Testis (tissue), 3 donors: ENCODE results near the gene CCDC178. TPM values are rescaled to one million over a fixed set of nuclear protein-coding genes. Genes with fewer than 3 reads are reported as not detected.

Source experiments
- DNase-seq: peaks from one replicate; pipeline ENCODE4 v3.0.0-alpha.2; 2019
- H3K27ac ChIP-seq, 2 donors: fragments of 200-600 bp; sonication (generic); one replicate each; pipeline ENCODE4 v1.5.1; 2019
- H3K27me3 ChIP-seq: fragments of 200-600 bp; sonication (generic); one replicate; pipeline ENCODE4 v1.5.1; 2019
- H3K36me3 ChIP-seq: fragments of 200-600 bp; sonication (generic); one replicate; pipeline ENCODE4 v1.5.1; 2017; ENCODE audit warnings: low read depth; ENCODE audit errors: missing control alignments
- H3K4me1 ChIP-seq: fragments of 200-600 bp; sonication (generic); one replicate; pipeline ENCODE4 v1.5.1; 2019
- H3K4me3 ChIP-seq, 2 donors: fragments of 200-600 bp; sonication (generic); one replicate each; pipeline ENCODE4 v1.5.1; 2017 to 2019
- H3K9me3 ChIP-seq: fragments of 200-600 bp; sonication (generic); one replicate; pipeline ENCODE4 v1.5.1; 2017
- CTCF ChIP-seq, 3 experiments: fragments of 450-650 bp in 2 of 3; fragments of 200-600 bp in 1 of 3; sonication (generic) in 1 of 3; IDR thresholded peaks; one replicate each; pipeline ENCODE4 v1.5.1; 2016 to 2019; ENCODE audit warnings: antibody characterized with exemption in 3 of 3, mild to moderate bottlenecking in 2 of 3, moderate library complexity in 1 of 3
- POLR2A ChIP-seq: fragments of 450-650 bp; IDR thresholded peaks from one replicate; pipeline ENCODE4 v1.6.1; 2017; ENCODE audit warnings: antibody characterized with exemption, mild to moderate bottlenecking, moderate library complexity
- WGBS, 2 donors: methylation state at CpG; one replicate each; pipeline ENCODE4 v1.1.5; 2018; 5-methylcytosine and 5-hydroxymethylcytosine counted together
- intact Hi-C: fragments of 100-400 bp; cut with DNase I; formaldehyde crosslinking; loops from one replicate; pipeline ENCODE4 v1.15.1; 2023; ENCODE audit warnings: low total_unique reads
- polyA plus RNA-seq: library from polyadenylated mRNA; stranded (reverse); fragments of 350-450 nt; fragmentation: Illumina TruSeq; extraction: RNeasy Lipid Tissue Mini Kit (QIAGEN cat#74804); gene quantifications from one replicate; pipeline ENCODE4 v1.2.3, GENCODE V29; 2014; ENCODE audit warnings: low read depth, low replicate concordance; ENCODE audit not compliant: insufficient read depth
- total RNA-seq, 2 donors: library from RNA; depleted of rRNA; stranded (reverse); fragments of >200 nt; gene quantifications; one replicate each; pipeline ENCODE4 v1.2.3, GENCODE V29; 2016

The CCDC178 gene
- total and polyA plus RNA-seq, 3 donors from 2014 or later, result 8.6 to 17.5 (median 10.2) TPM

GRCh38 chr18:33264566-33264965, 176.0 kb downstream of the CCDC178 start:
- Histone ChIP-seq H3K9me3 (no peaks in the 10 kb centered on the region), H3K4me1 (no peaks in the 10 kb centered on the region), H3K27me3 (no peaks in the 10 kb centered on the region), H3K4me3 (no peak overlapping the region), H3K36me3 (no peaks in the 10 kb centered on the region), H3K27ac (no peak overlapping the region)
- intact Hi-C loops, result no loop called here
- WGBS, 2 donors, result 45 to 53% methylated on average over 1 of the region's 1 CpG
- TF ChIP-seq POLR2A (no peak), CTCF (IDR thresholded peaks at IDR 0.05) (no peak)
- DNase-seq, result no peak

GRCh38 chr18:33239298-33239697, 201.2 kb downstream of the CCDC178 start:
- no peak for DNase-seq
- intact Hi-C loops, result no loop called here
- H3K4me3 ChIP-seq, result no peak overlapping the region
- H3K27ac ChIP-seq, result no peak overlapping the region
- no peaks in the 10 kb centered on the region for H3K36me3 ChIP-seq
- H3K4me1 ChIP-seq, result no peaks in the 10 kb centered on the region
- TF ChIP-seq POLR2A, result no peak
- H3K27me3 ChIP-seq, result no peaks in the 10 kb centered on the region
- no peaks in the 10 kb centered on the region for H3K9me3 ChIP-seq
- 91 to 100% methylated on average over 1 of the region's 1 CpG for WGBS, 2 donors

GRCh38 chr18:33232318-33232626, 208.2 kb downstream of the CCDC178 start:
- no peak overlapping the region for H3K27ac ChIP-seq
- no peak overlapping the region for H3K4me3 ChIP-seq
- no peaks in the 10 kb centered on the region for H3K36me3 ChIP-seq
- H3K9me3 ChIP-seq, result no peaks in the 10 kb centered on the region
- intact Hi-C loops, result no loop called here
- H3K27me3 ChIP-seq, result no peaks in the 10 kb centered on the region
- no peak for TF ChIP-seq CTCF (IDR thresholded peaks at IDR 0.05)
- TF ChIP-seq POLR2A, result no peak
- H3K4me1 ChIP-seq, result no peaks in the 10 kb centered on the region
- DNase-seq, result no peak

- 60 to 75% methylated on average over 6 of the region's 6 CpGs for WGBS, 2 donors
- TF ChIP-seq CTCF (IDR thresholded peaks at IDR 0.05), result peak; percentile 56 to 79 (median 68)
- TF ChIP-seq POLR2A, result no peak
- Histone ChIP-seq H3K27me3 (no peaks in the 10 kb centered on the region), H3K9me3 (no peaks in the 10 kb centered on the region), H3K4me3 (no peak overlapping the region), H3K4me1 (no peaks in the 10 kb centered on the region), H3K36me3 (no peaks in the 10 kb centered on the region), H3K27ac (no peak overlapping the region)
- intact Hi-C loops, result no loop called here
- peak; percentile 86 for DNase-seq
Measured at GRCh38 chr18:33231474-33232317, 208.8 kb downstream of the CCDC178 start.

DNA sequence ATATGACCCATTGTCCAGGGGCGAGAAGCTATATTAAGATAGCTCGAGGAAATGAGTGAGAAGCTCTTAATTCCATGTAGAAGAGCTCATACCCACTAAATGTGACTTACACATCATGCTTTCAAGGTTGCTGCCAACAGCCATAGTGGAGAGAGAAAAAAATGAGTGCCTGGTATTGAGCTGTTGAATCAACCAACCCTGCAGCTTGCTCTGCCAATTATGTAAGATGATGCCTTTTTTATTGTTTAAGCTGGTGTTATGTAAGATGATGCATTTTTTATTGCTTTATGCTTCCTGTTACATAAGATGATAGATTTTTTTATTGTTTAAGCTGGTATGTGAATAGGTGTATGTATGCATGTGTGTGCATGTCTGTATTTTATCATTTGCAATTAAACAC, 228.2 kb downstream of the CCDC178 start:
- no peak for DNase-seq
- Histone ChIP-seq H3K36me3 (no peaks in the 10 kb centered on the region), H3K27ac (no peak overlapping the region), H3K9me3 (no peaks in the 10 kb centered on the region), H3K4me1 (no peaks in the 10 kb centered on the region), H3K27me3 (no peaks in the 10 kb centered on the region), H3K4me3 (no peak overlapping the region)
- intact Hi-C loops, result no loop called here
- TF ChIP-seq POLR2A (no peak), CTCF (IDR thresholded peaks at IDR 0.05) (no peak)
- WGBS, 2 donors, result 83 to 86% methylated on average over 2 of the region's 2 CpGs
